ENCODE data around the gene SLC9A1. TPM values are rescaled to one million over a fixed set of nuclear protein-coding genes. Genes with fewer than 3 reads are reported as not detected.

Gene SLC9A1
- total RNA-seq, 1 experiment from 2014 or later = 27.5 TPM

GRCh38 chr1:27138927-27139326, 16.0 kb downstream of the SLC9A1 start:
- Histone ChIP-seq H3K4me1 (replicated peaks; ENCODE audit: insufficient read depth) (peaks cover 38% of the 10 kb centered on the region), H3K4me3 (no peak overlapping the region), H3K36me3 (ENCODE audit: low read depth) (no peaks in the 10 kb centered on the region), H3K27ac (no peak overlapping the region), H3K4me2 (no peak overlapping the region), H3F3A (ENCODE audit: insufficient read depth, low read depth) (peaks cover 23% of the 10 kb centered on the region), H3K9me2 (ENCODE audit: insufficient read depth) (no peaks in the 10 kb centered on the region), H2AFZ (no peak overlapping the region), H4K20me1 (ENCODE audit: insufficient read depth) (no peaks in the 10 kb centered on the region), H3K79me2 (ENCODE audit: low read depth) (peaks cover 44% of the 10 kb centered on the region), H3K27me3 (ENCODE audit: insufficient read depth, low read depth) (no peaks in the 10 kb centered on the region), H3K9me3 (ENCODE audit: insufficient read depth, low read depth) (no peaks in the 10 kb centered on the region)
- ChIA-PET CTCF (interaction anchor here (0.5 kb wide), 1 partner anchor 74 kb away, joined by 3 read pairs; no protein-coding TSS in a partner anchor), POLR2A (ENCODE audit: unreplicated experiment) (no interaction called here)
- no peak for DNase-seq
- intact Hi-C loops (cut with micrococcal nuclease; ENCODE audit: unreplicated experiment) = no loop called here
- TF ChIP-seq CTCF (conservative IDR thresholded peaks at IDR 0.05) (no peak), EZH2 (IDR thresholded peaks at IDR 0.05; ENCODE audit: low read depth) (no peak)
- BruUV-seq (replicated peaks) = no TSS peak

- Histone ChIP-seq H3F3A (ENCODE audit: insufficient read depth, low read depth) (peaks cover 23% of the 10 kb centered on the region), H2AFZ (no peak overlapping the region), H3K4me3 (no peak overlapping the region), H3K9me3 (ENCODE audit: insufficient read depth, low read depth) (no peaks in the 10 kb centered on the region), H3K79me2 (ENCODE audit: low read depth) (peaks cover 39% of the 10 kb centered on the region), H3K27ac (no peak overlapping the region), H3K4me1 (replicated peaks; ENCODE audit: insufficient read depth) (peaks cover 33% of the 10 kb centered on the region), H3K36me3 (ENCODE audit: low read depth) (no peaks in the 10 kb centered on the region), H3K4me2 (no peak overlapping the region), H3K9me2 (ENCODE audit: insufficient read depth) (no peaks in the 10 kb centered on the region), H3K27me3 (ENCODE audit: insufficient read depth, low read depth) (no peaks in the 10 kb centered on the region), H4K20me1 (ENCODE audit: insufficient read depth) (no peaks in the 10 kb centered on the region)
- ChIA-PET CTCF (interaction anchor here (0.6 kb wide), 1 partner anchor 57 kb away, joined by 3 read pairs; no protein-coding TSS in a partner anchor), POLR2A (ENCODE audit: unreplicated experiment) (interaction anchor here (0.8 kb wide), 1 partner anchor 24 kb away, joined by 4 read pairs; no protein-coding TSS in a partner anchor)
- intact Hi-C loops (cut with micrococcal nuclease; ENCODE audit: unreplicated experiment) = no loop called here
- DNase-seq = no peak
- no peak for TF ChIP-seq EZH2 (IDR thresholded peaks at IDR 0.05; ENCODE audit: low read depth)
- no peak for TF ChIP-seq CTCF (conservative IDR thresholded peaks at IDR 0.05)
- no TSS peak for BruUV-seq (replicated peaks)
These were observed 16.6 kb downstream of the SLC9A1 start for GRCh38 chr1:27138368-27138767.

GRCh38 chr1:27137544-27138075, 17.3 kb downstream of the SLC9A1 start:
- H3K9me3 ChIP-seq (ENCODE audit: insufficient read depth, low read depth) = no peaks in the 10 kb centered on the region
- BruUV-seq (replicated peaks) = no TSS peak
- peaks cover 31% of the 10 kb centered on the region for H3K79me2 ChIP-seq (ENCODE audit: low read depth)
- no peak for DNase-seq
- ChIA-PET POLR2A (ENCODE audit: unreplicated experiment) (interaction anchor here (0.5 to 0.8 kb wide), 2 partner anchors 17 to 24 kb away, joined by 3 to 4 read pairs; partner anchors contain the start of gene SLC9A1), CTCF (no interaction called here)
- no peaks in the 10 kb centered on the region for H4K20me1 ChIP-seq (ENCODE audit: insufficient read depth)
- H3K4me1 ChIP-seq (replicated peaks; ENCODE audit: insufficient read depth) = peaks cover 25% of the 10 kb centered on the region
- H2AFZ ChIP-seq = no peak overlapping the region
- H3K4me2 ChIP-seq = no peak overlapping the region
- no peak overlapping the region for H3K27ac ChIP-seq
- peaks cover 19% of the 10 kb centered on the region for H3F3A ChIP-seq (ENCODE audit: insufficient read depth, low read depth)
- no peaks in the 10 kb centered on the region for H3K9me2 ChIP-seq (ENCODE audit: insufficient read depth)
- intact Hi-C loops (cut with micrococcal nuclease; ENCODE audit: unreplicated experiment) = no loop called here
- no peak overlapping the region for H3K4me3 ChIP-seq
- no peak for TF ChIP-seq EZH2 (IDR thresholded peaks at IDR 0.05; ENCODE audit: low read depth)
- no peak for TF ChIP-seq CTCF (conservative IDR thresholded peaks at IDR 0.05)
- no peaks in the 10 kb centered on the region for H3K27me3 ChIP-seq (ENCODE audit: insufficient read depth, low read depth)
- no peaks in the 10 kb centered on the region for H3K36me3 ChIP-seq (ENCODE audit: low read depth)
